NCI-H146 (cell line): ENCODE results near the gene RTKN2.
"Not testable (repeated sequence)": the region's sequence is repeated elsewhere in the genome, so short reads cannot be mapped to it uniquely, and the experiment has no call there.

Source experiments
- DNase-seq: peaks from one replicate; lab custom pipeline; 2025; lab: John Stamatoyannopoulos, UW

The RTKN2 gene, protein sequence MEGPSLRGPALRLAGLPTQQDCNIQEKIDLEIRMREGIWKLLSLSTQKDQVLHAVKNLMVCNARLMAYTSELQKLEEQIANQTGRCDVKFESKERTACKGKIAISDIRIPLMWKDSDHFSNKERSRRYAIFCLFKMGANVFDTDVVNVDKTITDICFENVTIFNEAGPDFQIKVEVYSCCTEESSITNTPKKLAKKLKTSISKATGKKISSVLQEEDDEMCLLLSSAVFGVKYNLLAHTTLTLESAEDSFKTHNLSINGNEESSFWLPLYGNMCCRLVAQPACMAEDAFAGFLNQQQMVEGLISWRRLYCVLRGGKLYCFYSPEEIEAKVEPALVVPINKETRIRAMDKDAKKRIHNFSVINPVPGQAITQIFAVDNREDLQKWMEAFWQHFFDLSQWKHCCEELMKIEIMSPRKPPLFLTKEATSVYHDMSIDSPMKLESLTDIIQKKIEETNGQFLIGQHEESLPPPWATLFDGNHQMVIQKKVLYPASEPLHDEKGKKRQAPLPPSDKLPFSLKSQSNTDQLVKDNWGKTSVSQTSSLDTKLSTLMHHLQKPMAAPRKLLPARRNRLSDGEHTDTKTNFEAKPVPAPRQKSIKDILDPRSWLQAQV

DNA sequence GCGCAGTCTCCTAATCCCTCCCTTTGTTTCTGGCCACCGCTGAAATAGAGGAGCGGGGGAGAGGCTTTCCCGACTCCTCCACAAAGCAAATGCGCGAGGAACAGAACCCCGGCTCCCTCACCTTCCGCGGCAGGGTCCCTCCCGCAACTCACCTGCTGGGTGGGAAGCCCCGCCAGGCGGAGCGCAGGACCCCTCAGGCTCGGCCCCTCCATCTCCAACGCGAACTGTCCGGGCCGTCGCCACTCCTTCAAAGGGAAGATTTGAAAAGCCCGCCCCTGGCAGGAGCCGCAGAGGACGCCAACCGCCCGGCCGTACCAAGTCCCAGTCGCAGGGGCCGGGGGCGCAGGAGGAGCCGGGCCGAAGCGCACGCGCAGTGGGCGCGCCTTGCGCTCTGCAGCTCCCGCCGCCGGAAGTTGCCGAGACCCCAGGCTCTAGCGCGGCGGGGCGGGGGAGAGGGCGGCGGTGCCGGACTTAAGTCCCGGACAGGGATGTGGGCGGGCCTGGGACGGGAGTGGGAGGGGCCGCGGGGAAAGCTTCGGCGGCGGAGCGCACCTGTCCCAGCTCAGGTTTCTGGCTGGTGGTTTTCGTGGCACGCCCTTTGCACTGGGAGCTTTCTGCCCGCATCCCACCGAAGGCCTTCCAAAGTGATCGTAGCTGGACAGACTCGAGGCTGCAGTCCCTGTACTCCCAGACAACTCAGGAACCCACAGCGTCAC, at the start of gene RTKN2:
Gene RTKN2, minus strand, starts transcription at position 446 of the 716 bp plus-strand sequence. Its CDS starts 234 bp downstream, at position 212.
- DNase-seq, result peak; percentile 99

DNA sequence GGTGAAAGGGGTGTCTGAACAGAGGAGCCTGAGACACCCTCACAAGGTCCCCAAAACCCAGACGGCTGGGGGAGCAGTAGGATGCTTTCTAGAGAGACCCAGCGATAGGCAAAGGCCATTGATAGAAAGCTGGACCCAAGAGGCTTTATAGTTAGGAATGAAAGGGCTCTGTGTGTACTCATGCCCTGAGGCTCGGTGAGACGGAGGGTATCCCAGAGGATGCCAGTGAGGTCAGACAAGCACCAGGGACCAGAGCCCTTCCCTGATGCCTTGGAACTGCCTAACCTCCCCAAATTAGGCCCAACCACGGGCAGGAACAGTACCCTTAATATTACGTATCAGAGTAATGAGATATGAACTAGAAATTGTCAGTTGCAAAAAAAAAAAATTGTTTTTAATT, 48.6 kb upstream of the RTKN2 start:
- DNase-seq, result no peak

DNA sequence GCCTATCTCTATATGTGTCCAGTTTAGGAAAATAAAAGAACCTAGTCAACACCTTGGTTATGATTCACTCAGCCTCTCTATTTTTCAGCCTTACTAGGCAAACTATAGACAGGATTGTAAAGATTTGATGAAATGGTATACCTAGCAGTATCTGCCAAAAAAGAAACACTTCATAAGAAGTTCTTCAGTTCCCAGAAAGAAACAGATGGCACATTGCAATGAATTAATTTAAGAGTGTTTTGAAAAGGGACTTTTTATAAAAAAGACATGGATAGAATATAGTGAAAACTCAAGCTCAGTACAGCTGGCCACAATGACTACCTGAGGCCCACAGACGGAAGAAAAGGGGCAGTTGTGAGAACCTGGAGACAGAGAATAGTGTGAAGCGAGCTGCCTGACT, 40.6 kb upstream of the RTKN2 start:
- DNase-seq, result no peak

DNA sequence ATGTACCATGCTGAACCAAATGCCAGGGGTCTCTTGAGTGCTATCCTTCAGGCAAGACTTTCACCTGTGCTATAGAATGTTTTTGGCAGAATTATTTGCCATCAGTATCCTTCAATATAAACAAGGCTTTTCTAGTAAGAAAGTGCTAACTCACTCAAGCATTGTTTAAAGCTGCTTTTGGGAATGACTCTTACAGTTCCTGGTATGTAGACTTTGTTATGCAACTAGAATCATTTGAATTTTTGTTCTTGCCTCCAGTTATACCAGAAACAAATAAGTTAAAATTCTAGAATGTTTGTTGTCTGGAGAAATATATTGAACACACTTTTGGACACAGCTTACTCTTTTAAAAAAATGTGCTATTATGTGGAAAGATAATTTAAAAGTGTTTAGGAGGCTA, 39.5 kb upstream of the RTKN2 start:
- no peak for DNase-seq

DNA sequence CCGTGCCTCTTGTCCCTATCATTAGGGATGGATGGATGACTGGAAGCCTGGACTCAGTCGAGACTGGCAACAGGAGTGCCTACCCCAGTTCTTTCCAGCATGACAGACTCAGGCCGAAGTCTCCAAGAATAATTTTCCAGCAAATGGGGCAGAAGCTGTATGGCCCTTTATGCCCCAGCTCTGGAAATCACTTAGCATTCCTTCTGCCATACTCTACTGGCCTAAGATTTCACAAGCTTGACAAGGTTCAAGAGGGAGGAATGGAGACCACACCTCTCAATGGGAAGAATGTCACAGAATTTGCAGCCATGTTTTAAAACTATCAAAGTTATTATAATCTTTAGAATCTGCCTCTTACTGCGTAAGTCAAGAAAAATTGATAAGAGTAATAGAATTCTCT, 39.0 kb upstream of the RTKN2 start:
- DNase-seq, result no peak

DNA sequence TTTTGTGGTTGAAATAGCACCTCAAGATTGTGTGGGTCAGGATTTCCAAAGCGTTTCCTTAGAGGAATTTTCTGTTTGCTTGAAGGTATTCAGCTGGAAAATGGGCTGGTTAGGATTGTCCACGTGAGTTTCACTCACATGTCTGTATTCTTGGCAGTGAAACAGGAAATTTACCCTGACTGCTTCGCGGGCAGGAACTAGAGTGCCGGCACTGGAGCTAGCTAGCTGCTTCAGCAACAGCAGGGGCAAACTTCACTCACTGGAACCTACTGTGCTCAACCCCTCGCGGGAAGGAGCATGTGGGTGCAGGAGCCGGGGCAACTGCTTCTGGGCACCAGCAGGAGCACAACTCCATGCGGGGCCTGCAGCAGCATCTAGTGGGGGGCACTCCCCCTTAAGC, 38.0 kb upstream of the RTKN2 start:
- DNase-seq, result no peak

DNA sequence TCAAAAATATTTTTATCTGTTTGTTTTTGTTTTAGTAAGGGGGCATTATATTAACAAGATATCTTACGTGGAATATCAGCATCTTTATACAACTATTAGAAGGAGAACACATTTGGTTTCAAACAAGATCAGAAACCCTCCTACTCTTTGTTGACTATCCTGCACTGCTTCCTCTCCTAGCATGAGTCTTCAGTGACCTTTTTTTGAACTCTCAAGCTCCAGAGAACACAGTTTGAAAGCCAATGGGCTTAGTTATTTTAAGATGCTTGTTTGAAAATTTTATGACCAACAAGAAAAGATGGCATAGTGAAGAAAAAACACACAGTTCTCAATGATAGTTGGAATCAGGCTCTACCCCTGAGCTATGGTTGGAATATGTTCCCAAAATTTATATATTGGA, 37.2 kb upstream of the RTKN2 start:
- no peak for DNase-seq

DNA sequence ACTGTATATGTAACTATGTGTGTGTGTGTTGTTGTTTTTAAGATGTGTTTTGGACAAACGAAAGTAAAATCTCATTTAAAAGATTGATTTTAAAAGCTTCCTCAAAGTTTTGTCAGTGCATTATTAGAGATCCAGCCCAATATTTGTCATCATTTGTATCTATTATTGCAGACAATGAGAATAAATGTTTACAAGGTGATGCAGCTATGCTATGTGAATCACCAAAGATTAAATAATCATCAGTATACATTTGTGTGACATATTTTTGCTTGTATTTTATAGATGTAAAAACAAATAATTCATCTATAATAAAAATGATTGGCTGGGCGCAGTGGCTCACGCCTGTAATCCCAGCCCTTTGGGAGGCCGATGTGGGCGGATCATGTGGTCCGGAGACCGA, 35.3 kb upstream of the RTKN2 start:
- DNase-seq, result no peak

DNA sequence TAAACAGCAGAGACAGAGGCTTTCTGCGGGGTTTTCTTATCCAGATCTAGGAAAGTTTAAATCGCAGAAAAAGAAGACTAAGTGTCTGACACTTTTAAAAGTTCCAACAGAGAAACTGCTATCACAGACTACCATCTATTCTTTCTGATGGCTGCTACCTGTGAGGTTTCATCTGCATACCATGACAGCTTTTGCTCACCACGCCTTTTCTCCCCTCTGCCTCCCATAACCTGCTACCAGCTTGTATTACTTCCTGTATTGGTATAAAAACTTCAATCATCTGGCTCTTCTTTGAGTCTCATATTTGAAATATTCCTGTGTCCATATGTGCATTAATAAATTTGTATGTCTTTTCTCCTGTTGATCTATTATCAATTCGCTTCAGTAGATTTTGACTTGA, 34.1 kb upstream of the RTKN2 start:
- DNase-seq, result no peak

DNA sequence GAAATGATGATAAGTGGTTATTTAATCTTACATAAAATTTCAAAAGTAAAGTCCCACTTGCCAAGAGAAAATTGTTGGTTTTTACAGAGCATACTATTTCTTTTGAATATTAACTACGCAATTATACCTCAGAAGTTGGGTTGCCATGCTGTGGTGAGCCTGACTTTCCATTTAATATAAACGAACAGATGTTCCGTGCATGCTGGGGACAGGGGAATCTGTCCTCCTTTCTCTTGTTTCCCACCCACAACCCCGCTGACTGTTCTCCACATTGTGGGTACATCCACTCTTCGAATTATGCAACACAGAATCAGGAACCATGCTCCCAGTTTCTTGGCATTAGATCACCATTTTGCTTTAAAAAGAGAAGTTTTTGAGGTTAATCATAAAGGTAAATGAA, 29.2 kb upstream of the RTKN2 start:
- no peak for DNase-seq

DNA sequence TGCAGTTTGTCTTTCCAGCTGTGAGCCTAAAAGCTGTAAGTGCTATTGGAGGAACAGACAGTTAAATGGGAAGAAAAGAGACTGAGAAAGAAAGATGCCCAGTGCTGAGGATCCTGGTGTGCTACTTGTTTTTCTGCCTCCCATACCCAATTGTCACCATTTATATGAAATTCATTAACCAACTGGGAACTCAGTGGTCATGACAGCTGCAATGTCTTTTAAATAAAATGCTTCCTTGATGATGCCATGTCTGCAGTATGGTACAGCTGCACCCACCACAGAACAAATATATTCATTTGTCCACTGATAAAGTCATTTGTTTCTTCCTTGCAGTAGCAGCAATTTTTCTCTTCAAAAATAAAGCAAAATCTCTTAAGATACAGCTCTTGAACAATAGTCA, 15.6 kb upstream of the RTKN2 start:
- DNase-seq, result no peak

DNA sequence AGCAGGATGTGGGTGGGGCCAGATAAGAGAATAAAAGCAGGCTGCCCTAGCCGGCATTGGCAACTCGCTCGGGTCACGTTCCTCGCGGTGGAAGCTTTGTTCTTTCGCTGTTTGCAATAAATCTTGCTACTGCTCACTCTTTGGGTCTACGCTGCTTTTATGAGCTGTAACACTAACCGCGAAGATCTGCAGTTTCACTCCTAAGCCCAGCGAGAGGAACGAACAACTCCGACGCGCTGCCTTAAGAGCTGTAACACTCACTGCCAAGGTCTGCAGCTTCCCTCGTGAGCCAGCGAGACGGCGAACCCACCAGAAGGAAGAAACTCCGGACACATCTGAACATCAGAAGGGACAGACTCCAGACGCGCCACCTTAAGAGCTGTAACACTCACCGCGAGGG, 12.7 kb upstream of the RTKN2 start:
- not testable (repeated sequence) for DNase-seq

DNA sequence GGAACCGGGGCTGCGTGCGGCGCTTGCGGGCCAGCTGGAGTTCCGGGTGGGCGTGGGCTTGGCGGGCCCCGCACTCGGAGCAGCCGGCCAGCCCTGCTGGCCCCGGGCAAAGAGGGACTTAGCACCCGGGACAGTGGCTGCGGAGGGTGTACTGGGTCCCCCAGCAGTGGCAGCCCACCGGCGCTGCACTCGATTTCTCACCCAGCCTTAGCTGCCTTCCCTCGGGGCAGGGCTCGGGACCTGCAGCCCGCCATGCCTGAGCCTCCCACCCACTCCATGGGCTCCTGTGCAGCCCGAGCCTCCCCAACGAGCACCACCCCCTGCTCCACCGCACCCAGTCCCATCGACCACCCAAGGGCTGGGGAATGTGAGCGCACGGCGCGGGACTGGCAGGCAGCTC, 11.7 kb upstream of the RTKN2 start:
- DNase-seq, result not testable (repeated sequence)

DNA sequence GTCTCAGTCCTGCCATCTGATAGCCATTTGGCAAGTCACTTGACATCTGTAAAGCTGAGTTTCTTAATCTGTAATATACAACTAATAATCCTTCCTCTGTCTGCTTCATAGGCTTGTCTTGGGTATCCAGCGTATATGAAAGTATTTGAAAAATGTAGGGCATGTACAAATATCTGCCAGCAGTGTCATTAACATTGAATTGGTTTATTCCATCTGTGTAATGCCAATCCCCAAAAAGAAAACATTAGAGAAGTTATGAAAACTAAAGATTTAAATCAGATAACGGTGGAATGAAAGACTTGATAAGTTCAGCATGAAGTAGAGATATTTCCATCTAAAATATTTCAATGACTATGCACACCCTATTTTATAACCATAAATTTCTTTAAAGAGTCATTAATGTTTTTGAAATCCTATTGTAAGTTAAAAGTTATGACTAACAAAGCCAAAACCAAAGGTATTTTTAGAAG, 9.8 kb upstream of the RTKN2 start:
- no peak for DNase-seq

DNA sequence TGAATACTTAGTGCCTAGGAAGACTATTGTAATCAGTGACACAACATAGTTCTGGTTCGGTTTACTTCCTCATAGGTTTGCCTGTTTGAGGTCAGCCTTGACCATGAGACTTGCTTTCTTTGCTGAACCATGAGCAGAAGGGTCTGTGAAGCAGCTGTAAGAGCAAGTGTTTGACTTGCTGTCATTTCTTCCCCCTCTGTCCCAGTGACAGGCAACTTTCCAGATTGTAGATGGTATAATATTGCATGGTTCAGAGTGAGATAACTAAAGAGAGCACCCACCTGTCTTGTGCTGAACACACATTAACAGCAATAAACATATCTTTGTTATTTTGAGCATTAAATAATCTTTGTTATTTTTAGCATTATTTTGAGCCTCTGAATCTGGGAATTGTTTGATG, 9.3 kb upstream of the RTKN2 start:
- DNase-seq, result no peak

DNA sequence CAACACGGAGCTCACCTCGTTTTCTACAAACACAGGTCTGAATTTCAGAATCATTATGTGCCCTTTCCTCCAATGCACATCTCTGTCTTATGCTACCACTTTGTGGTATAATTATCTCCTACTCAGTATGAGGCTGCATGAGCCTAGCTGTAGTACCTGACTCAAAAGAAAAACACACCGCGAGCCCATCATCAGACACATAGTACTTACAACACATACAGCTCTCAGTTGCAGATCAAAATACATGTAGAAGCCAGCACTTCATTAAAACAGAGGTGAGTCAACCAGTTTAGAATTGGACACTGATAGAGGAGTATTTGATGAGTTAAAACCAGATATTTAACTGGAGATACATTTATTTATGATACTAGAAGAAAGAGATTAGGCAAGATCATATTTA, 1.4 kb upstream of the RTKN2 start:
- no peak for DNase-seq

DNA sequence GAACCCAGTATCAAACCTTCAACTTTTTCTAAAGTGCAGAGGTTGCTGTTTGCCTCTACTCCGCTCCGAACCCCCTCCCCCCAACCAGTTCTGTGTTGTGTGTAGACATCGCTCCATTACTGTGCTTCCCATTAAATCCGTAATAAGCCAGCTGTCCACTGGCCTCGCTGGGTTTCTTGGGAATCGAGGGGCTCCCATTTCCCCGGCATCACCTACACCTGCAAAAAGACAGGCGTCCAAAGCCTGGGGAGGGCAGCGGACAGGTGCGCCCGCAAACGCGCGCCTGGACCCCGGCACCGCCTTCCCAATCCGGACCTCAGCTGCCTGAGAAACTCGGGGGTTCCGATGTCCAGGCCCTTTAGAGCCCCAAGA, 631 bp downstream of the RTKN2 start:
- DNase-seq, result peak; percentile 63

DNA sequence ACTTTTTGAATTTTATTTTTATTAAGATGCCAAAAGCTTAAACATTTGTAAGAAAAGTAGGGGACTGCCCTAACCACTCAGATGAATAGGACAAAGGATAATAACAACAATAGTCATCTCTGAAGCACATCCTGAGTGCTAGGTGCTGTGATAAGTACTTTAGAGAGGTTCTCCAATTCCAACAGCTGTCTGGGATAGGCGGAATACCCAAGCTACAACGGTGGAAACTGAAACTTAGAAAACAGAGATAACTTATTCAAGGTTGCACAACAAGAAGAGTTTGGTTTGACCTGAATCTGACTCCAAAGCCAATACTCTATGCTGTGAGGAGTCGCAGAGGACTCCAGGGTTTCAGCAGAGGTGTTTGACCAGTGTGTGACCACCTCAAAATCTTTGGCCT, 2.0 kb downstream of the RTKN2 start:
- DNase-seq, result no peak

DNA sequence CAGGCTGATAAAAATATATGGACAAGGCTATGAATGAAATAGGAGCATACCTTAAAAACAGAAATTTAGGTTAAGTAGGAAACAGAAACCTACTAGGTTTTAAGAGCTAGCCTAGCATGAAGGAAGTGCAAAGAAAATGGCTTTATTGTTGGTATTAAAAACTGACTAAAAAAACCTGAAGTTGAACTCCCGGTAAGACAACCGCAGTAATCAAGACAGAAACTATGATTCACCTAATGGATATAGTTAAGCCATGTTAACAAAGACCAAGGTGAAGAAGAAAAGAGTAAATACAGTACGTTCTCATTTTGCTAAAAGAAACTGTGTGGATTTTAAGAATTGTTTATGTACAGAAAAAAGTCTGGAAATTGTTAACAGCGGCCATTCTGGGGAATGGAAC, 2.5 kb downstream of the RTKN2 start:
- DNase-seq, result no peak

DNA sequence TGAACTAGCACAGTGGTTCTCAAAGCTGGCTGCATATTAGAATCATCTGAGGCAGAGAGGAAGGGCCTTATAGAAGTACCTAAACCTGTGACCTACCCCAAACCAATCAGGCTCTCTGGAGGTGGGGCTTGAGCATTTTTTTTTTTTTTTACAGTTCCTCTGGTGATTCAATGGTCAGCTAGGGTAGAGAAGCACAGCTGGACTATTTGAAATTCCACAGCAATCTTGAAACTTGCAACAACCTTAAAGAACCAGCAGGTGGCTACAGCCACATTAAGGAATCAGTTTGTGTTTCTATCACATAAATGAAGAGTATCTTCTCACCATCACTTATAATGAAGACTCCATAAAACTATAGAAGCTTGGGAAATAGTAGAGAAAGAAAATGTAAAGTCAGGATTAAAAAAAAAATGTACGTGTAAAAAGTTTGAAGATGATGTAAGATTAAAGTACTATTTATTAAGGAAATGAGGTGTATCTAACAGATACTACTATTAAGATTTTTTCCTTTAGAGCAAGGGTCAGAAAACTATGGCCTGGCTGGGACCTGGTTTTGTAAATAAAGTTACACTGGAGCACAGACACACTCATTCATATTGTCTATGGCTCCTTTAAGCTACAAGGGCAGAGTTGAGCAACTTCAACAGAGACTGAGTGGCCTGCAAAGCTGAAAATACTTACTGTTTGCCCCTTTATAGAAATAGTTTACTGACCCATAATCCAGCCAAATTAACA, 3.8 kb downstream of the RTKN2 start:
- peak; percentile 73 for DNase-seq

DNA sequence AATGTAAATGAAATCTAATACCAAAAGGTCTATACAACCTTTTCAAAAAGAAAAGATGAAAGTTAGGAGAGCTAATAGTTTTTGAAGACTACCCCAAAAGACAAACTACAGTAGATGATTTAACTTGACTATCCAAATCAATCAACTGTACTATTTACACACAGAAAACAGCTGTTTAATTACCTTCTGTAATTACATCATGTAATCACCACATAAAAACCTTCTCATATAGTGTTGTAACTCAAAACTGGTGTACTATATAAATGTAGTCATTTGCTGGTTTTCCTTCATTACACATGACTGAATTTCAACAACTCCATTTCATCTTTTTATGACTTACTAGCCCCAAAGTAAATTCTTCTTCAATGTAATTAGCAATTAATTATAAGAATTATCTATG, 4.5 kb downstream of the RTKN2 start:
- DNase-seq, result no peak

DNA sequence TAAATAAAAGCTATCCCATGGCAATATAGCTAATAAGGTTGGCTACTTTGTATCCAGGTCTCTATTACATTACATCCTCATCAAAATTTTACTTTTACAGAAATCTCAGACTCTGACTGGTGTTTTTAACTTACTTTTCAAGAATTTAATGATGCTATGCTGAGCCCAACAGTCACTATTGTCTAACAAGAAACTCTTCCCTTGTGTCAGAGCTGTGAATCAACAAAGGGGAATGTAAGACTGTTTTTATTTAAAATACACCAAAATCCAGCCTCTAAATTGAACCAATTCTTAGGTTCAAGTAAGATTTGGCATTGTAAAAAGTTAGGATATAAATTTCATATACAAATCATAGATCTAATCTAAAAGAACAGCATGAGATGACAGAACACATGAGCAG, 7.0 kb downstream of the RTKN2 start:
- no peak for DNase-seq
